Stimulated activated CD8-positive, alpha-beta memory T cell treated with anti-CD3 and anti-CD28 coated beads, Interleukin-12 subunit alpha, Interleukin-12 subunit beta, amount 100 ng/mL, for 24 hours (primary cell): ENCODE data around the gene PALD1.

ENCODE experiments used
- DNase-seq: peaks from one replicate; pipeline ENCODE4 v3.0.0-alpha.2; 2020; ENCODE audit errors: extremely low read depth

Gene PALD1

DNA sequence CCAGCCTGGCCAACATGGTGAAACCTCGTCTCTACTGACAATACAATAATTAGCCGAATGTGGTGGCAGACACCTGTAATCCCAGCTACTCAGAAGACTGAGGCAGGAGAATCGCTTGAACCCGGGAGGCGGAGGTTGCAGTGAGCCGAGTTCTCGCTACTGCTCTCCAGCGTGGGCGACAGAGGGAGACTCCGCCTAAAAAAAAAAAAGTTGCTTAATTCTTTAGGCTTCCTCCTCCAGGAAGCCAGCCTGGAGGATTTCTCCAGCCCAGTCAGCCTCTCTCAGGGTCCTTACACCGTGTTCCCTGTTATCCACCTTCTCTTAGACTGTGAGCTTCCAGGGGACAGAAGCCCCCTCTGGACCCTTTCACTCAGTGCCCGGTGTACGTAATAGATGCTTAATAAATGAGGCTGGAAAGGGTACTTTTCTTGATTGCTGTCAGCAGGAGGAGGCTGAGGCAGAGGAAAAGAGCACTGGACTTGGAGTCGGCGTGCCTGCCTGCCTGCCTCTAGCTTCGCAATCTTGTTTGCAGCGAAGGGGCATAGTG lies 20.7 kb upstream of the PALD1 start:
- DNase-seq = no peak

- no peak for DNase-seq
These were observed 20.1 kb upstream of the PALD1 start for GRCh38 chr10:70458329-70459060.

DNA sequence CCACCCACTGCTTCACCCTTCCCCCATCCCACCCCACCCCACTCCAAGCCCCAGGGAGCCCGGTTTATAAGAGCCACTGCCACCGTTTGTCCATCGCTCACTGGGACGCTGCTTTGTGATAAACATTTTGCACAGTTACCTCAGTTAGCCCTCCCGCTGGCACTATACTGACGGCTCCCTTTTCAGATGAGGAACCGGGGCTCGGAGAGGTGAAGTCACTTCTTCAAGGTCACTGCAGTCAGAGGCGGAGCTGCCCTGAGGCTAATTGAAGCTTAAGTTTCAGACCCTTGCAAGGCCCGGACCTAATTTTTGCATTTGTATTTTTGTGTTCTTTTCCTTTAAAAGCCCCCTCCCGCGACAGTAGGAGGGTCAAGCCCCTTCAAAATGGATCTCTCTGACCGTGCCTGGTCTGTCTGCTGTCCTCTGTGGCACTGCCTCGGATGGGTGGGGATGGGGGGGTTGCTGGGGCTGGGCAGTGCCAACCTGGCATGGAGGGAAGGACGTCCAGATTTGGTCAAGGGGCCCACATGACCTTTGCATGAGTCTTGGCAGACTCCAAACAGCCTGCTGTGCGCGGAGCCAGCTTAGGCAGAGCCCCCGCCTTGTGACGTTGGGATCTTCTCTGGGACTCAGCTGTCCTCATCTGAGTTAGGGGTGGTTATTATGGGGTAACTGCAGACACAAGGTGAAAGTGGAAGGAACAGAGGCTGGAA lies 19.4 kb upstream of the PALD1 start:
- DNase-seq = no peak

DNA sequence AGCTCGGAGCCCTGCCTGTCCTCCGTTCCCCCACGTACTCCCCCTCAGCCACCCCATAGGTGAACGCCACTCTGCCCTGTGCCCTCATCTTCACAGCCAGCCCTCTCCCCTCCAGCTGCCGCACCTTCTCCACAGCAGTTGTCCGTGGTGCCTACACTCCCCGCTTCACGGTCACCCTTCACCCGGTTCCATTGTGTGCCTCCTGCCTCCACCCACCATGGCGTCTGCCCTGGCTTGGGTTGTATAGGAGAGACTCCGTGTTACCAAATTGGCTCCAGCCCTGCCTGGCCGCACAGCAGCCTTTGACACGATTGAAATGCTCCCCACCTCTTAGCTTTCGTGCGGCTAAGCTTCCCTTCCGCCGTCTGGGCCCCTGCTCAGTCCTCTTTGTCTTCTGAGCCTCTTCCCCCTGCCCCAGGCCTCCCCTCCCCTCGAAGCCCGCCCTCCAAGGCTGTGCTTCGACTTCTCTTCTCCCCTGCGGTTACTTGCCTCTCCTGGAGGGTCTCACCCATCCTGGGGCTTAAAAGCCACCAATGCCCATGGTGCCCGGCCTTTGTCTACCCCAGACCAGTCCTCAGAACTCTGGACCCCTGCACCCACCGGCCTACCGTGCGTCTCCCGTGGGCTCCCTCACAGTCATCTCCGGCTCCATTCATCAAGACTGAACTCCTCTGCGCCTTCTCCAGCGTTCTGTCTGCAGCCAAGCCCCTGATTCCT lies 18.6 kb upstream of the PALD1 start:
- no peak for DNase-seq

DNA sequence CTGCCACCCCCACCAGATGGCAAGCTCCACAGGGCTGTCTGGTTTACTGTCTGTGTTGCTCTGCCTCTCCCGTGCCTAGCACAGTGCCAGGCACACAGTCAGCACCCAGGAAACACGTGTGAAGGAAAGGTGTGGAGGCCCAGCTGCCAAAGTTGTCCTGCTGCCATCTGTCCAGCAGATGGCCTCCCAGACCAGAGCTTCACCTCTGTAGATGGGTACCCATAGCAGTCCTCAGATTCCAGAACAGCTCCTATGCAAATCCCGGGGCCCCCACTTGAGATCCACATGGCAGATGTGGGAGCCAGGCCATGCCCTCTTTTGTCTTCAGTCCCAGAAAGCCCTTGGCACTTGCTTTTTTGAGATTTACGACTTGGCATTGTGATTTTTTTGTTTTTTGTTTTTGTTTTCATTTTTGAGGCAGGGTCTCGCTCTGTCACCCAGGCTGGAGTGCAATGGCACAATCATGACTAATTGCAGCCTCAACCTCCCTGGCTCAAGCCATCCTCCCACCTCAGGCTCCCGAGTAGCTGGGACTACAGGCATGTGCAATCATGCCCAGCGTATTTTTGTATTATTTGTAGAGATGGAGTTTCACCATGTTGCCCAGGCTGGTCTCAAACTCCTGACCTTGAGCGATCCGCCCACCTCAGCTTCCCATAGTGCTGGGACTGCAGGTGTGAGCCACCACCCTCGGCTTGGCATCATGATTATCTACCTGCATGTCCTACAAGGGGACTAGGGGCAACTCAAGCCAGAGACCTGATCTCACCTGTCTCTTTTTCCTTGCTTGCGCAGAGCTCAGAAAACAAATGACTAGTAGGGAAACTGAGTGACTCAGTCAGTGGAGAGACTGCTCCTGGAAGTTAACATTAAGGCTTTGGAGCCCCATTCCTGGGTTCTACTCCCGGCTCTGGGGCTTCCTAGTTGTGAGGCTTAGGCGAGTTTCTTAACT lies 16.9 kb upstream of the PALD1 start:
- no peak for DNase-seq

DNA sequence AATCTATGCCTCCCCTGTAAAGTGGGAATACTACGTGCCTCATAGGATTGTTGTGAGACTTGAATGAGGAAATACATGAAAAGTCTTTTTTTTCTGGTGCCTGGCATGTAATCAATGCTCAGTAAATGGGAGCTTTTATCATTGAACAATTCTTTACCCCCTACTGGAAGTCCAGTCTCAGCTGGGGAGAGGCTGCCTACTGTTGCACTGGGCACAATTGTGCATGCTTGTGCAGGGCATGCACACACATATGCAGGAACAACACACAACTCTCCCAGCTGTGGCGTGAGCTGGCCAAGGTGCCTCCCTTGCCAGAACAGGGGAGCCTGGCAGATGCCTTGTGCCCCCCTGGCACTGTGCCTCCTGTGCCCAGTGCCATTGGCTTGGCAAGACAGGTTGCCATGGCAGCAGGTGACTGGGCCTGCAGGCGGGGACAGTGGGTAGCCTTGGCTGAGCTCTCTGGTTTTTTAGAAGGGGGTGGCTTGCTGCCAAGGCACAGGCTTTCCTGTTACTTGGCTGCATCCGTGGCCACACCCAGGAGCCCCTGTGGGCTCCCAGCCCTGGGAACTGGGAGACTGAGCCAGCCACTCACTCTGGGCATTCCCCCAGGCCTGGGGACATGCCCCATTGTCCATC lies 16.1 kb upstream of the PALD1 start:
- DNase-seq = no peak

DNA sequence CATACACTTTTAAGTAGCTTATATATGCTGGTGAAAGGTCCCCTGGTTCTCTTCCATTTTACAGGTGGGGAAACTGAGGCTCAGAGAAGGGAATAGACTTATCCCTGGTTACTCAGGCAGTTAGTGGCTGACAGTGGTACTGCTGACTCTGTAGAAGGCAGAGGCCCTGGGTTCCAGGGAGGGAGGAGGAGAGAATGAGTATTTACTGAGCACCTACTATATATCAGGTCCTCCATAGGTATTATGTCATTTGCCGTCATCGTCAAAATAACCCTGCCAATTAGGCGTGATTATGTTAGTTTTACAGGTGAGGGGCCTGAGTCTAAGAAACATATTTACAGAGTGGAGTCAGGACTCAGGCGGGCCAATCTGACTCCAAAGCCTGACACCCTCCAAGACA lies 13.3 kb upstream of the PALD1 start:
- DNase-seq = no peak

- DNase-seq = no peak
These were observed 12.7 kb upstream of the PALD1 start for GRCh38 chr10:70465832-70466231.

- DNase-seq = no peak
These were observed 11.6 kb upstream of the PALD1 start for GRCh38 chr10:70466951-70467350.

DNA sequence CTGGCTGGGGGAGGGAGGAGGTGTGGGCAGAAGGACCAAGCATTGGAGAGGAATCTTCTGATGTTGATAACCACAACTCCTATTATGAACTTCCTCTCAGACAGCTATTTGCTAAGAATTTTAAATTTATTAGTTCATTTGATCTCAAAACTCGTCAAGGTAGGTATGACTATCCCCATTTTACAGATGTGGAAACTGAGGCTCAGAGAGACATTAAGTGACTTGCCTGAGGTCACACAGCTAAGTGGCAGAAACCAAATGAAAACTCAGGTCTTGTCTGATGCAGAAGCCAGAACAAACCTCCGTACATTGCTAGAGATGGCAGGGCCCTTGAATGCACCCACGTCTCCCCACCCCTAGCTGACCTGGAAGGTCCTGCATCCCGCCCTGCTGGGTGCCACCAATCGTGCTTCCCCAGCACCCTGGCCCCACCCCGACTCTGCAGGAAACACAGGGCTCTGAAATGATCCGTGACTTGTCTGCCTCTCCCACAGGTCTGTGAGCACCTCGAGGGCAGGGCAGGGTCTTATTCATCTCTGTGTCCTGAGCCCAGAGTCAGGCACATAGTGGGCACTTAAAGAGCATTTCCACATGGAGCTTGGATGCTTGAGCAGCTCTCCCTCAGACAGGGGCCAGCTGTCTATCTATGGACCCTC lies 5.6 kb upstream of the PALD1 start:
- no peak for DNase-seq

DNA sequence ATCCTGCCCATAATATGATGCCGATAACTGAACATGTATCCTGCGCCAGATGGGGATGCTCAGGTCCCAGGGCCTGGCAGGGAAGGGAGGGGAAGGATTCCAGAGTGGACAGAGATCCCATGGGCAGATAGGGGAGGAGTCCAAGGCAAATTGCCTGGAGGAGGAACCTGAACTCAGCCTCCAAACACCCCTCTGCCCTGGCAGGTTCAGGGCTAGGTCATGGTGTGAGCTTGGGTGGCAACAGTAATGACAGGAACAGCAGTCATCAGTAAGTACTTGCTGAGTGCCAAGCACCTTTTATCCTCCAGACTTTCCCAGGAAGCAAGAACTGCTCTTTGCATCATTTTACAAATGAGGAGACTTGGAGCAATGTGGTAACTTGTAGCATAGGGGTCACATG lies 3.8 kb upstream of the PALD1 start:
- no peak for DNase-seq

DNA sequence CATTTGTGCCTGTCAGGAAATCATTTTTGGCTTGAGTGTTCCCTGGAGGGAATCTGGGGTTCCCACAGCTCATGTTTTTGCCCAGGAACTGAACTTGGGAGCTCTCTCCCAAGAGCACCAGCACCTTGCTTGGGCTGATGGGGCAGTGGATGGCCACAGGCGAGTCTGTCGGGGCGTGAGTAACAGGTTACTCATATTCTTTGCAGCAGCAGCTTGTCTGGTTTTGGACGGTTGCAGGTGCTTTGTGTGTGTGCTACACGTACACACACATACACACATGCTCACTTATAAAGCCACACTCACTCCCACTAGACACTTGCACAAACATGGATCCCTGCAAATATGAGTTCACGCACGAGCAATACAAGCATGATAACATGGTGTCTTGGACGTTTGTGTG lies 2.9 kb upstream of the PALD1 start:
- DNase-seq = no peak

DNA sequence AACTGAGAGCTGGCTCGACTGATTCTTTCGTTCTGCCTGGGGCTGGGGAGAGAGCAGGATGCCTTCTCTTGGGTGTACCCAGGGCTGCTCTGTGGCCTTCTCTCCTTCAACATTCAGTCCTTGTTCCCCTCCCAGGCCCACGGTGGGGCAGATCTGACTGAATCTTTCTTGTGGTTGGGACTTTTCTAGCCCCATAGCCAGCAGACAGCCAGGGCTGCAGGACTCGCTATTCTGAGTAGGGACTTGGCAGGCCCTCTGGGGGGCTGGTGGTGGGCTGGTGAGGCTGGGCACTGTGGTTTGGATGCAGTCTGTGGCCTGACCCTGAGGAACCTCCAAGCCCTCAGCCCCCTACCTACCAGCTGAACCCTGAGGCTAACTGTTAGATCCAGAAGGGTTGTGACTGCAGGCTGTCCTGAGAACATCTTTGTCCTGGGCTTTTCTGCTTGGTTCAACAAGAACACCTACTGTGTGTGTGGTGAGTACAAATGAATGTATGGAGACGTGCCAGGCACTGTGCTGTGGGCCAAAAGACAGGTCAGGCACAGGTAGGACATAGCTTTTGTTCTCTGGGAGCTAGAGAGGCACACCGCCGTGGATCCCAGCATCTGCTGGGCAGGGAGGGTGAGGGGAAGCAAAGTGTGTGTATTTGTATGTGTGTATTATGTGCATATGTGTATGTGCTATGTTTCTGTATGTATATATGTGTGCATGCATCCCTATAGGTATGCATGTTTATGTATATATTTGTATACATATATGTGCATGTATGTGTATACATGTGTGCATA lies 2.1 kb upstream of the PALD1 start:
- DNase-seq = no peak

DNA sequence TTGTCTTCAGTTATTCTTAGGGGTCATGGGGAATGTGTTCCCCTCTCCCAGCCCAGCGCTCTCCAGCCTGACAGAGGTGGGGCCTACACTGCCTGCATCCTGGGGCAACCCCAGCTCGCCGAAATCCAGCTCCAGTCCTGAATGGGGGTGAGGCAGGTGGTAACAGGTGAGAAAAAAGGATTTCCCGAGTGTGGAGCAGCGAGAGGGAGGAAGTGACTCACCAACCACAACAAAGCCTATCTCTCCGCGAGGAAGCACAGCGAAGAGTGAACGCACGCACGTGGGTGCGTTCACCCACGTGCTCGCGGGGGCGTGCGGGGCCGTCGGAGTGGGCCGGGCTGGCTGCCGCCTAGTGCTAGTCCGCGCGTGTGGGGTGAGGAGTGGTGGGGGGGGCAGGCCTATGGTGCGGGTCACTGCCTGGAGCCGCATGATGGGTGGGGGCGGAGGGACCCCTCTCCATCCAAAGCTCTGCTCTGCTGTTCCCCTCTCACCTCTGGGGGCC lies 855 bp upstream of the PALD1 start:
- no peak for DNase-seq

DNA sequence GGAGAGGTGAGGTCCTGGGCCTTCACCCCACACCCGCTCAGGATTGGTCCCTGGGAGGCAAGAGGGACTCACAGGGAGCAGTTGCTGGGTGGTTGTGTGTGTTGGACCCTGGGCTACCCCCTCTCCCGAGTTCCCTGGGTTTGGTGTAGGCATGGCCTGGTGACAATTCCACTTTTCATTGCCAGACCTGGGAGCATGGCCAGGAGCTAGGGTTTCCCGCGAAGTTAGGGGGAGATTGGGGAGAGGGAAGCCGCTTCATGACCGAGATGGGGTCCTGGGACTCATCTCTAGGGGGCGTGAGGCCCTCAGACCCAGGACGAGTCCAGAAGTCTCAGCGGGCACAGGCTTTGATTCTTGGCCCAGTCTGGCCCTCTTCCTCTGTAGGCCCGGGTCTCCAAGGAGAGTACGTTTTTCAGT lies 606 bp downstream of the PALD1 start:
- no peak for DNase-seq

- no peak for DNase-seq
These were observed 1.2 kb downstream of the PALD1 start for GRCh38 chr10:70479626-70480238.

GRCh38 chr10:70480239-70480861 lies 1.8 kb downstream of the PALD1 start:
- no peak for DNase-seq

- DNase-seq = no peak
These were observed 2.5 kb downstream of the PALD1 start for GRCh38 chr10:70481105-70481504.
